ENCODE data around the gene GPHN. TPM values are rescaled to one million over a fixed set of nuclear protein-coding genes. Genes with fewer than 3 reads are reported as not detected.
A peak's percentile ranks its signal among the peaks of the same experiment; 100 is the strongest.
"Not testable (repeated sequence)": the region's sequence is repeated elsewhere in the genome, so short reads cannot be mapped to it uniquely, and the experiment has no call there.

Gene GPHN
- total RNA-seq, 1 donor from 2014 or later, result 27.0 TPM

DNA sequence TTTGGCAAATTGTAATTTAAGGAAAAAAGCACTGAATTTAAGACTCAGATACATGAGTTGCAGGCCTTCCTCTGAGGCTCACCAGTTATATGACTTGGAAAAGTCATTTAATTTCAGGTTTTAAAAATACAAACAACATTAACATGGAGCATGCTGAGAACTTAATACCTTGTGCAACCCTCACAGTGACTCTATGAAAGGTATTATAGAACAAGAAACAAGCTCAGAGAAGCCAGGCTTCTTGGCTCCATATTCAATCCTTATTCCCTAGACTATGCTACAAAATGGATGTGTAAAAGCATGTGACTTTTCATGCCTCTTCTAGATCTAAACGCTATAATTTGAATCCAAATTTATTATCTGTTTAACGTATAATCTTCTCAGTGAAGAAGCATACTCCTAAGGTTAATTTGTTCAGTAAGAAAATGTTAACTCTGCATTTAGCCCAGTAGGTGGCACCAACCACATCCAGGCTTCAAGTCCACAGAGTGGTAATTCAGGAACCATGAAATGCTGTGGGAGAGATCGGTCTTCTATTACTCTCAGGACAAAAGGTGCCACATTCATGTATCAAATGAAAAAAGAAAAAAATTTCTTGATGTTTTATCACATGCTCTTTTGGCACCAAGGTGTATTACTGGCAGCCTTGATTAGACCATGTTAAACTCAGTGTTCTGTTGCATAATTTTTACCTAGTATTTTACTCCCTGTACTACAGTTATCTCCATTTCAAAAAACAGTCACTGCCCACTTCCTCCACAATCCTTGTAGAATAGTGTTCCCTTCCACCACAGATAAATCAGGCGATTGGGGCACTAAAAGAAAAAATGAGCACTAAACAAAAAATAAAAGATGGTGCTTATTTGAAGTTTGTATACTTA is 12.5 kb upstream of the GPHN start:
- peak; percentile 91 to 96 for ATAC-seq
- no peaks in the 10 kb centered on the region for H3K9me3 ChIP-seq
- no peak overlapping the region for H3K27ac ChIP-seq
- intact Hi-C loops (cut with DNase I), result no loop called here
- H3K4me3 ChIP-seq, result no peak overlapping the region
- H3K27me3 ChIP-seq (ENCODE audit: low read depth), result no peaks in the 10 kb centered on the region
- no peaks in the 10 kb centered on the region for H3K36me3 ChIP-seq
- no peak for DNase-seq
- TF ChIP-seq, protein P1, sequence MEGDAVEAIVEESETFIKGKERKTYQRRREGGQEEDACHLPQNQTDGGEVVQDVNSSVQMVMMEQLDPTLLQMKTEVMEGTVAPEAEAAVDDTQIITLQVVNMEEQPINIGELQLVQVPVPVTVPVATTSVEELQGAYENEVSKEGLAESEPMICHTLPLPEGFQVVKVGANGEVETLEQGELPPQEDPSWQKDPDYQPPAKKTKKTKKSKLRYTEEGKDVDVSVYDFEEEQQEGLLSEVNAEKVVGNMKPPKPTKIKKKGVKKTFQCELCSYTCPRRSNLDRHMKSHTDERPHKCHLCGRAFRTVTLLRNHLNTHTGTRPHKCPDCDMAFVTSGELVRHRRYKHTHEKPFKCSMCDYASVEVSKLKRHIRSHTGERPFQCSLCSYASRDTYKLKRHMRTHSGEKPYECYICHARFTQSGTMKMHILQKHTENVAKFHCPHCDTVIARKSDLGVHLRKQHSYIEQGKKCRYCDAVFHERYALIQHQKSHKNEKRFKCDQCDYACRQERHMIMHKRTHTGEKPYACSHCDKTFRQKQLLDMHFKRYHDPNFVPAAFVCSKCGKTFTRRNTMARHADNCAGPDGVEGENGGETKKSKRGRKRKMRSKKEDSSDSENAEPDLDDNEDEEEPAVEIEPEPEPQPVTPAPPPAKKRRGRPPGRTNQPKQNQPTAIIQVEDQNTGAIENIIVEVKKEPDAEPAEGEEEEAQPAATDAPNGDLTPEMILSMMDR (IDR thresholded peaks at IDR 0.05), result peak; percentile 80
- H3K4me1 ChIP-seq, result peaks cover 4% of the 10 kb centered on the region

DNA sequence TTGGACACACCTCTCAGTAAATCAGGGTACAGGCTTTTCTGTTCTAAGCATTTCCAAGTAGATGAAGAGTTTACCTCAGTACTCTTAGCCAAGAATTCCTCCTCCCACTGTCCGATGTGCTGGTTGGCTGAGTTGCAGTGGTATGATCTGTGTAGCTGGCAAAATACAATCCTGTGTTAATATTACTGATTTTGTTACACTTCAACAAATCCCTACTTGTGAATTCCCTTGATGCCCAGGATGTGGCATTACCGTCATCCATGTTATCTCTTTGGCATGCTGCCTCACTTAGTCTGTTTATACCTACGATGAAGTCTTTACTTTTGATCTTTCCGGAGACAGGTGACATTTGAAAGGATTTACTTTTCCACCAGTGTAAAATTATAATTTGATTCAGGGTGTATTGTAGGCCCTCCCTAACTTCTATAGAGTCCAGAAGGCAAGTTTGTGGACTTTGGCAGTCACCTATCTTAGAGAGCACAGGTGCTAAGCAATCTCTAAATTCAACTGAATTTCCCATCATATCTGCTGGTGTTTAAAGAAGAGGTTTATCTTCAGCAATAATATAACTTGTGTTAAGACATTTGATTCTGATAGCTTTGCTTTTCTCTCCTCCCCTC is 11.6 kb upstream of the GPHN start:
- Histone ChIP-seq H3K36me3 (no peaks in the 10 kb centered on the region), H3K4me3 (no peak overlapping the region), H3K9me3 (no peaks in the 10 kb centered on the region), H3K27ac (no peak overlapping the region), H3K27me3 (ENCODE audit: low read depth) (no peaks in the 10 kb centered on the region), H3K4me1 (peaks cover 4% of the 10 kb centered on the region)
- no peak for DNase-seq
- TF ChIP-seq, protein P1 (IDR thresholded peaks at IDR 0.05), result no peak
- intact Hi-C loops (cut with DNase I), result no loop called here
- ATAC-seq, result peak; percentile 51 to 73

GRCh38 chr14:66496911-66497310 is 11.0 kb upstream of the GPHN start:
- ATAC-seq (no peak), DNase-seq (no peak)
- intact Hi-C loops (cut with DNase I), result no loop called here
- TF ChIP-seq, protein P1 (IDR thresholded peaks at IDR 0.05), result no peak
- no peaks in the 10 kb centered on the region for H3K27me3 ChIP-seq (ENCODE audit: low read depth)
- no peaks in the 10 kb centered on the region for H3K9me3 ChIP-seq
- H3K4me3 ChIP-seq, result no peak overlapping the region
- no peak overlapping the region for H3K27ac ChIP-seq
- H3K36me3 ChIP-seq, result no peaks in the 10 kb centered on the region
- peaks cover 4% of the 10 kb centered on the region for H3K4me1 ChIP-seq

- no peak overlapping the region for H3K4me3 ChIP-seq
- H3K27ac ChIP-seq, result no peak overlapping the region
- TF ChIP-seq, protein P1 (IDR thresholded peaks at IDR 0.05), result no peak
- H3K9me3 ChIP-seq, result no peaks in the 10 kb centered on the region
- H3K36me3 ChIP-seq, result no peaks in the 10 kb centered on the region
- intact Hi-C loops (cut with DNase I), result no loop called here
- H3K27me3 ChIP-seq (ENCODE audit: low read depth), result no peaks in the 10 kb centered on the region
- DNase-seq, result no peak
- peaks cover 4% of the 10 kb centered on the region for H3K4me1 ChIP-seq
- no peak for ATAC-seq
These were observed 9.6 kb upstream of the GPHN start for GRCh38 chr14:66498311-66498710.

DNA sequence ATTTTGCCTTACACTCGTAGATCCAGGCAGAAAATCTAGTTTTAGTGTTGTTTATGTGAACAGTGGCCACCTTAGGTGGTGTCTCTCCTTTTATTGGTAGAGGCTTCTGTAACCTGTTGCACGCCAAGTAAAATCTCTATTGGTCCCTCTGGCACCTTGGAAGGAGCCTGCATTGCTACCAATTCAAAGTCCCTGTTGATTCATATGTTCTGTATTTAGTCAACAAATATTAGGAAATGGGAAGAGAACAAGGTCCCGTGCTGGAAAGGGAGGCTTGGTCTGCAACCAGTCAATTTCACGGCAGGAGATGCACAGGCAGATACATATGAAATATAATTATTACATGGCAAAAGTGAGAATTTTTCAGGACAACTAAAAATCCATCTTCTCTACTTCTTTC is 6.4 kb upstream of the GPHN start:
- DNase-seq (no peak), ATAC-seq (no peak)
- TF ChIP-seq, protein P1 (IDR thresholded peaks at IDR 0.05), result no peak
- no peaks in the 10 kb centered on the region for H3K36me3 ChIP-seq
- H3K4me3 ChIP-seq, result no peak overlapping the region
- peaks cover under 1% of the 10 kb centered on the region for H3K4me1 ChIP-seq
- no peaks in the 10 kb centered on the region for H3K27me3 ChIP-seq (ENCODE audit: low read depth)
- no peaks in the 10 kb centered on the region for H3K9me3 ChIP-seq
- intact Hi-C loops (cut with DNase I), result no loop called here
- no peak overlapping the region for H3K27ac ChIP-seq

DNA sequence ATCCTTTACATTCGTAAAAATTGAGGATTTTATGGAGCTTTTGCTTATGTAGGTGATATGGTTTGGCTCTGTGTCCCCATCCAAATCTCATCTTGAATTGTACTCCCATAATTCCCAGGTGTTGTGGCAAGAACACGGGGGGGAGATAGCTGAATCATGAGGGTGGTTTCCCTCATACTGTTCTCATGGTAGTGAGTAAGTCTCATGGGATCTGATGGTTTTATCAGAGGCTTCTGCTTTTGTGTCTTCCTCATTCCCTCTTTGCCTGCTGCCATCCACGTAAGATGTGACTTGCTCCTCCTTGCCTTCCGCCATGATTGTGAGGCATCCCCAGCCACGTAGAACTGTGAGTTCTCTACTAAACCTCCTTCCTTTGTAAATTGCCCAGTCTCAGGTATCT is 5.1 kb upstream of the GPHN start:
- H3K27me3 ChIP-seq (ENCODE audit: low read depth); H3K36me3 ChIP-seq; H3K4me3 ChIP-seq; H3K27ac ChIP-seq; H3K9me3 ChIP-seq; intact Hi-C loops (cut with DNase I); ATAC-seq; DNase-seq; H3K4me1 ChIP-seq: not testable (repeated sequence)

Data from lower lobe of right lung (tissue), 2 donors.